ENCODE results near the gene STIMATE.
A peak's percentile ranks its signal among the peaks of the same experiment; 100 is the strongest.

Gene STIMATE
- long read RNA-seq, donor 1, full-length matches to known transcripts = 7 of 7 reads
- long read RNA-seq, donor 1, partial matches to known transcripts = 0 of 7 reads
- long read RNA-seq, donor 1, other reads (novel, unspliced or antisense) = 0 of 7 reads
- long read RNA-seq, donor 2, full-length matches to known transcripts = 4 of 4 reads
- long read RNA-seq, donor 2, partial matches to known transcripts = 0 of 4 reads
- long read RNA-seq, donor 2, other reads (novel, unspliced or antisense) = 0 of 4 reads
- long read RNA-seq, donor 3, full-length matches to known transcripts = 2 of 2 reads
- long read RNA-seq, donor 3, partial matches to known transcripts = 0 of 2 reads
- long read RNA-seq, donor 3, other reads (novel, unspliced or antisense) = 0 of 2 reads
- long read RNA-seq, donor 4, full-length matches to known transcripts = 6 of 6 reads
- long read RNA-seq, donor 4, partial matches to known transcripts = 0 of 6 reads
- long read RNA-seq, donor 4, other reads (novel, unspliced or antisense) = 0 of 6 reads
- long read RNA-seq, donor 5, full-length matches to known transcripts = 8 of 8 reads
- long read RNA-seq, donor 5, partial matches to known transcripts = 0 of 8 reads
- long read RNA-seq, donor 5, other reads (novel, unspliced or antisense) = 0 of 8 reads
- long read RNA-seq, donor 6, full-length matches to known transcripts = 2 of 2 reads
- long read RNA-seq, donor 6, partial matches to known transcripts = 0 of 2 reads
- long read RNA-seq, donor 6, other reads (novel, unspliced or antisense) = 0 of 2 reads
- long read RNA-seq, donor 7, full-length matches to known transcripts = 3 of 3 reads
- long read RNA-seq, donor 7, partial matches to known transcripts = 0 of 3 reads
- long read RNA-seq, donor 7, other reads (novel, unspliced or antisense) = 0 of 3 reads
- long read RNA-seq, donor 8, full-length matches to known transcripts = 9 of 9 reads
- long read RNA-seq, donor 8, partial matches to known transcripts = 0 of 9 reads
- long read RNA-seq, donor 8, other reads (novel, unspliced or antisense) = 0 of 9 reads

GRCh38 chr3:52897130-52898122 lies at the start of gene STIMATE:
TSS of gene STIMATE (minus strand) at chr3:52897548. CDS start at chr3:52897450, 98 bp downstream.
- DNase-seq = peak; percentile 73

DNA sequence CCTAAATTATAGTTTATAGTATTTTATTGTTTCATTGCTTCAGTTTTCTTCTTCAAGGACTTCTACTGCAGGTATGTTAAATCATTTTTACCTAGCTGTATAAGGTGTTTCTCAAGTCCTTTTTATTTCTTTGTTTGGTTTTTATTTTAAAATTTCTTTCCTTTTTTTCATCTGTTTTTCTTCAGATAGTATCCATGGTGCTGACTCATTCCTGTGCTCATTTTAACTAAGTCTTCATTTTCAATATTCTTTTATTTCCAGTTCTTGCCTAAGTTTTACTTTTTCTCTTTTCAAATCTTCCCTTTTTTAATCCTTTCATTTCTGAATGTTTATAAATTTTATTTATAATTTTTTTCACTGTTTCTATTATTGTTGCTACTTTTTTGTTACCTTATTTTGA lies 42.3 kb upstream of the STIMATE start:
- DNase-seq = no peak

GRCh38 chr3:52934630-52935530 lies 37.5 kb upstream of the STIMATE start:
- peak; percentile 3 for DNase-seq

DNA sequence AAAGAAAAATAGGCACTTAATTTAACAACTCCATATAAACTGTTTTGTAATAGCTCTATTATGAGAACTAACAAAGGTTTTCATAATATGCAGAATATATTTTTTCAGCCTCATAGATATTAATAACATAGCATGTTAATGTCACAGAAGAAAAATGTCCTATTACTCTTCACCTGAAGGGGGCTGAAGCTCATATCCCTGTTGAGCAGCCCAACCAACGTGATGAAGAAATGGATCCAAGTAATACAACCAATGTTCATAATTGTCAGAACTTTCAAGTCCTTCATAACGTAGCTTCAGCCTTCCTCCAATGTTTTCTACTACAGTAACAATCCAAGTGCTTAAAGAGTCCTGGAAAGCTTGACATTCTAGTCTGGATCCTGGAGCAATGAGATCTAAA lies 34.5 kb upstream of the STIMATE start:
- DNase-seq = no peak

- no peak for DNase-seq
Observed at GRCh38 chr3:52931328-52931727, 34.0 kb upstream of the STIMATE start.

GRCh38 chr3:52930748-52931147 lies 33.4 kb upstream of the STIMATE start:
- no peak for DNase-seq

DNA sequence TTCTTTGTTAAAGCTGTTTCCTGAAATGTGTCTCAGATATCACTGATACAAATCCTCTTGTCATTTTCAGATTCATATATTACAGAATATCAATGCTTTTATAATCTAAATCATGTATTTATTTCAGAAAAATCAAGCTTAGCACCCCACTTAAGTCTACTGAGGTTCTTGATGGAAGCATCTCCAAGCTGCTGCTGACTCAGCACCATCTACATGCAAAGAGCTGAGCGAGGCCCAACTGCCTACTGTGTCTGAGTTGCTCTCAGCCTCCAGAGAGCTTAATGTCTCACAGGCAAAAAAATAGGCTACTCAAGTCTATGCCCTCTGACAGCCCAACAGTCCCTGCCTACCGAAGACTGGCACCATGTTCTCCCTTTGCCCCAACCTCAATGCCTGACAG lies 29.2 kb upstream of the STIMATE start:
- DNase-seq = no peak

GRCh38 chr3:52925405-52926313 lies 28.3 kb upstream of the STIMATE start:
- no peak for DNase-seq

DNA sequence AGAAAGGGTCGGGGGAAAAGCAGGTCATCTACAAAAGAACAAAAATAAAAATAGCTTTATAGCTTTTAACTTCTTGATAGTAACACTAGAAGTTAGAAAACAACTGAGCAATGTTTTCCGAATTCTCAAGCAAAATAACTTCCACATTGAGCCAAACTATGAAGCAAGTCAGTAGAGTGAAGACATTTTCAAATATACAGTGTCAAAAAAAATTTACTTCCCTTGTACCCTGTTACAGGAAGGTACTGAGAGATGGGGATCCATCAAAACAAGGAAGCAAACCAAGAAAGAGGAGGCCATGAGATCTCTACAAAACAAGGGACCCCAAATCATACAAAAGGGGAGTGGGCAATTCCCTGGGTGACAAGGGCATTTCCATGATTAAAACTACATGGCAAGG lies 26.6 kb upstream of the STIMATE start:
- DNase-seq = no peak

DNA sequence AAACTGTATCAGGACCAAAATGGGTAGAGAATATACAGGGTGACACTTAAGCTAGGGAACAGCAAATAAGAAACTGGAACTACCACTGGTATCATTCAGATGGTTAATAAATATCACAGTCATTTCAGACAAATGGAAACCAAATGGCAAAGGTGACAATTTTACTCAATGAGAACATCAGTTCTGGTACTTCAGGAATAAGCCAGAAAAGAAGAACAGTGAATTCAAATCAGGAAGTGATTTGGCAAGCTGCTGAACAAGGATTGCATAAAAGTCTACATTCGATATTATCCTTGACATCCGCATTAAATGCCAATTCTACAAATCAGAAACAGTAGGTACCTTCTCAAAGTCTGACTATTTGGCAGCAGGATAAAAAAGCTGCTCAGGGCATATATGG lies 23.5 kb upstream of the STIMATE start:
- no peak for DNase-seq

- no peak for DNase-seq
Observed at GRCh38 chr3:52917044-52917443, 19.7 kb upstream of the STIMATE start.

DNA sequence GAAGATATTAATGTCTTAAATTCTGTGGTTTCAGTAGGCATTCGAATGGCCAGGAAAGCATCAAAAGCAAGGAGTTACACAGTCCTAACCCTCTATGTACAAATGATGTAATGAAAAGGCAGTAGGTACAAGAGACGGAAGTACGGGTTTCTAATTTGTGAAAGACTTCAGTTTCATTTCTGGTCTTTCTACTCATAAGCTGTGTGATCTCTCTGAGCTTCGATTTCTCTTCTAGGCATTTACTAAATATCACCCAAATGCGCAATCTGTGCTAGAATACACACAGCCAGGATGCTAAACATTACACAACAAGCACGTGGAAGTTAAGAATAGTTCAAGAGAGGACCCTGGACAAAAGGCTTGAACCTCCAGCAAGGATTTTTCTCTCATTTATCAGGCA lies 17.9 kb upstream of the STIMATE start:
- no peak for DNase-seq

DNA sequence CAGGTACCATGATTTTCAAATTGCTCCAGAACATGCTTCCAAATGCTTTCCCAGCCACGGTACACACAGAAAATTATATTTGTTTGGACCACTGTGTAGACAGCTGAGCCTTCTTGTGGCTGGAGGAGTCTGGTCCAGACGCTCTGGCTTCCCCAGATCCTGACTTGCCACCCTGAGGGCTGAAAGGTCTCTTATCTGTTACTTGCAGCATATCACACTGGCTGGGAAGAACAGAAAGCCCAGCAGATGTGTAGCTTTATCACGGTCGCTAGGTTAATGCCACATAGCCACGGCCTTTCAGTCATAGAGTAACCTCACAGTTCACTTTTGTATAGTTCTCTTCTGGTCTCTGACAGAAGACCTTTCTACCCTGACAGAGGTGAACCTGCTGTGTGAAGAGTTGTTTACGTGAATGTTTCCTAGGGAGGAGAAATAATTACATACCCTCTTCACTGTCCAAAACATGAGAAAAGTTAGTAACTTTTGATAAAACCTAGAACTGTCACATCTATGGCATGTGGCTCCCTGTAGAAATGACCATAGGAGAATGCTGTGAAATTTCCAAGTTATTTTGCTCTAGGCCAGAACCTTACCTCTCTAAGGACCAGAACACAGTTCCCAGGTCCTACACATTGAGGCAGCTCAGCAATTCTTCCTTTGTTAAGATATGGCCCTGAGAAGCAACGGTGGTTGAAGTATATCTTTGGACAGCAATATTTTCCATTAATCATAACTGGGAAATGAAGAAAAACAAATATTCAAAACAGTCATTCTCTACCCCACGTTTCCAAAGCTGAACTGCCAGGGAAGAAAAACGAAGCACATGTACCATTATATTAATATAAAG lies 15.8 kb upstream of the STIMATE start:
- no peak for DNase-seq

DNA sequence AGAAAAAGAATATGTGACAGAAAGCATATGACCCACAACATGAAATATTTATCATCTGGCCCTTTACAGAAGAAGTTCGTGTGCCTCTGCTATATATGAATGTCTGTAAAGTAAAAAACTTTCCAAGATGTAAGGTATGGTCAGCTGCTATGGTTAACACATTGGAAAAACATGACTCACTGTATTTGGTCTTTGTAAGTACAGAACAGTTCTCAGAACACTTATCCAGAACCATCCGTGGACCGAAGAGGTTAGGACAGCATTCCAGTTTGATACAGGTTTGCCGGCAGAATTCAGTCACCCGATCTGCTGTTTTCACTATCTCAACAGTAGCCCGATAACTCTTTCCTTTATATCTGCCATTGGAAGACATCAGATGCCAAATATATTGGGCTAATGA lies 13.5 kb upstream of the STIMATE start:
- DNase-seq = no peak

- DNase-seq = no peak
Observed at GRCh38 chr3:52907497-52907896, 10.1 kb upstream of the STIMATE start.

- DNase-seq = no peak
Observed at GRCh38 chr3:52904552-52904951, 7.2 kb upstream of the STIMATE start.

DNA sequence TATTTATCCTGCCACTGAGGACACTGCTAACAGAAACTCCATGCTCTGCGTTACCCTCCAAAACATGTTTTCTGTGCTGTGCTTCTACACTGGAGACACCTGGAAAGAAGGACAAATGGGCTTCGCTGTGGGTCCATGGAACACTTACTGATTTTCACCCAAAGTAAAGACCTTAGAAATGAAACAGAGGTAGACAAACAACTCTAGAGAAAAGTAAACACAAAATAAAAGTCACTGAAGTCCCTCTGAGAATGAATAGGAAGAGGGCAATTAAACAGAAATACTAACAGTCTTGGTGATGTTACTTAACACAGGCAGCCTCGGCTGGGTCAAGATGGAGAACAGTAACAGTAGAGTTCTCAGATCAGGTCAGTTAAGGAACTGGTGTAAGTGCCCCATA lies 6.7 kb upstream of the STIMATE start:
- no peak for DNase-seq

DNA sequence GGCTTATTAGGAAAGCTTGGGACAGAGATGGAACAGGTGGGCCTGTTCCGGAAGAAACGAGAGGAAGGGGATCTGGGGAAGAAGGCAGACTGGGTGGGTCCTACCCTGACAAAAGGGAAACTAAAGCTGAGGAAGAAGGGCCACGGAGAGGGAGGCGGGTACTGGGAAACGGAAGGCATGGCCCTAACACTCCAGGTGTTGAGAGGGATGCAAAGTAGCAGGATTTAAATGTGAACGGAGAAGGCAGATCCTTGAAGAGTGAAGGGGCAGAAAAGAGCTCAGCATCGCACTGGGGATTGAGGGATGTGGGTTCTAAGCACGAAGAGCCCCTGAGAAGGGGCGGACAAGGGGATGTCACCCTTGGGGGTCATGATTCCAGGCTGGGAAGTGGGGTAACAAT lies 735 bp downstream of the STIMATE start:
- peak; percentile 6 for DNase-seq

- no peak for DNase-seq
Observed at GRCh38 chr3:52896151-52896550, 1.2 kb downstream of the STIMATE start.
